K562 (cell line): ENCODE data around the gene LMF2. TPM values are rescaled to one million over a fixed set of nuclear protein-coding genes. Genes with fewer than 3 reads are reported as not detected.

Experiments
- AFF1 ChIP-seq, 2 experiments: fragments of 450-650 bp; IDR thresholded peaks; 2 replicates each; pipeline ENCODE4 v1.6.1; 2018; ENCODE audit warnings: mild to moderate bottlenecking in 2 of 2, low read depth in 1 of 2; ENCODE audit not compliant: partially characterized antibody in 2 of 2
- BRD9 ChIP-seq: fragments of 450-650 bp; IDR thresholded peaks from 2 replicates; pipeline ENCODE4 v1.6.1; 2018; ENCODE audit warnings: low read depth; ENCODE audit not compliant: partially characterized antibody
- BRF1 ChIP-seq: IDR thresholded peaks from 3 replicates; pipeline ENCODE4 v1.6.1; 2011; ENCODE audit warnings: borderline replicate concordance, mild to moderate bottlenecking; ENCODE audit not compliant: insufficient read length; ENCODE audit errors: extremely low read depth
- C11orf30 ChIP-seq: fragments of 450-650 bp; IDR thresholded peaks from 2 replicates; pipeline ENCODE4 v1.6.1; 2016; ENCODE audit warnings: low read depth, mild to moderate bottlenecking
- CBX5 ChIP-seq: IDR thresholded peaks from 2 replicates; pipeline ENCODE4 v1.6.1; 2014; ENCODE audit warnings: low read depth, borderline replicate concordance
- CC2D1A ChIP-seq: fragments of 450-650 bp; IDR thresholded peaks from 2 replicates; pipeline ENCODE4 v1.6.1; 2017; ENCODE audit warnings: mild to moderate bottlenecking
- CEBPZ ChIP-seq: fragments of 150-350 bp; IDR thresholded peaks from 2 replicates; pipeline ENCODE4 v1.6.1; 2014; ENCODE audit warnings: low read depth, mild to moderate bottlenecking, low read length, borderline replicate concordance
- ESRRB ChIP-seq: fragments of 250-450 bp; sonication (Bioruptor Pico); IDR thresholded peaks from 2 replicates; pipeline ENCODE4 v1.5.0; 2020; ENCODE audit warnings: mild to moderate bottlenecking, moderate library complexity, borderline replicate concordance
- HLTF ChIP-seq: fragments of 450-650 bp; IDR thresholded peaks from 2 replicates; pipeline ENCODE4 v1.6.1; 2016
- HMG20A ChIP-seq: fragments of 450-650 bp; formaldehyde crosslinking; conservative IDR thresholded peaks from 2 replicates; pipeline ENCODE4 v1.4.0; 2020; ENCODE audit warnings: mild to moderate bottlenecking, mixed read lengths
- NONO ChIP-seq, 2 experiments: fragments of 200-400 bp in 1 of 2; fragments of 450-650 bp in 1 of 2; formaldehyde crosslinking in 1 of 2; IDR thresholded peaks; 2 replicates each; pipeline ENCODE4 v1.6.1; 2017; ENCODE audit warnings: low read depth in 2 of 2, mild to moderate bottlenecking in 2 of 2, moderate library complexity in 2 of 2, low read length in 1 of 2
- NR2C1 ChIP-seq, 2 experiments: fragments of 450-650 bp; IDR thresholded peaks; 2 replicates each; pipeline ENCODE4 v1.6.1; 2017; ENCODE audit warnings: mild to moderate bottlenecking in 2 of 2, antibody characterized with exemption in 1 of 2, inconsistent platforms in 1 of 2, missing compliant biosample characterization in 1 of 2, missing genetic modification characterization in 1 of 2
- RHOXF2B ChIP-seq: fragments of 250-450 bp; sonication (Bioruptor Pico); conservative IDR thresholded peaks from 2 replicates; pipeline ENCODE4 v1.5.1; 2021
- SNIP1 ChIP-seq: fragments of 450-650 bp; IDR thresholded peaks from 2 replicates; pipeline ENCODE4 v1.7.1; 2017; ENCODE audit warnings: low read depth, mild to moderate bottlenecking
- SUPT5H ChIP-seq: fragments of 450-650 bp; IDR thresholded peaks from 2 replicates; pipeline ENCODE4 v1.6.1; 2016
- TGIF2 ChIP-seq: sonication (generic); formaldehyde crosslinking; IDR thresholded peaks from 2 replicates; pipeline ENCODE4 v1.8.1; 2022; ENCODE audit warnings: mild to moderate bottlenecking, missing genetic modification reagents, moderate library complexity
- YBX1 ChIP-seq: fragments of 450-650 bp; IDR thresholded peaks from 2 replicates; pipeline ENCODE4 v1.7.1; 2016; ENCODE audit warnings: mild to moderate bottlenecking
- YY1 ChIP-seq, 3 experiments: IDR thresholded peaks; 2 replicates each; pipeline ENCODE4 v1.6.1; 2011; ENCODE audit warnings: low read length in 2 of 3, mild to moderate bottlenecking in 2 of 3, moderate library complexity in 2 of 3, borderline replicate concordance in 1 of 3, control low read depth in 1 of 3, low read depth in 1 of 3; ENCODE audit not compliant: insufficient read depth in 3 of 3, insufficient replicate concordance in 2 of 3, control insufficient read depth in 1 of 3, insufficient read length in 1 of 3; ENCODE audit errors: extremely low read depth in 1 of 3
- ZFX ChIP-seq: sonication (generic); formaldehyde crosslinking; IDR thresholded peaks from 2 replicates; pipeline ENCODE4 v1.8.0; 2022; ENCODE audit warnings: mild to moderate bottlenecking, missing genetic modification reagents, moderate library complexity
- ZKSCAN3 ChIP-seq: fragments of 250-450 bp; sonication (Bioruptor Pico); IDR thresholded peaks from 2 replicates; pipeline ENCODE4 v1.4.0; 2020
- ZNF444 ChIP-seq: fragments of 250-450 bp; sonication (Bioruptor Pico); IDR thresholded peaks from 2 replicates; pipeline ENCODE4 v1.4.0; 2020; ENCODE audit warnings: mild to moderate bottlenecking, moderate library complexity
- ZNF445 ChIP-seq: fragments of 250-450 bp; sonication (Bioruptor Pico); IDR thresholded peaks from 2 replicates; pipeline ENCODE4 v1.4.0; 2020; ENCODE audit warnings: low read depth, mild to moderate bottlenecking, moderate library complexity
- ZSCAN29 ChIP-seq: fragments of 450-650 bp; IDR thresholded peaks from 2 replicates; pipeline ENCODE4 v1.6.1; 2017
- polyA plus RNA-seq, 8 experiments: library from polyadenylated mRNA; depleted of rRNA in 4 of 8; stranded (reverse) in 5 of 8; unstranded in 3 of 8; fragments of >200 nt; fragmentation: Nextera tagmentation in 2 of 8; fragmentation: Illumina TruSeq in 1 of 8; extraction: Ambion mirVana in 2 of 8; extraction: Trizol in 1 of 8; gene quantifications; 2 replicates each; pipeline versions ENCODE4 v1.2.1 to v1.2.3, GENCODE V29; 2011 to 2014; ENCODE audit warnings: inconsistent platforms in 1 of 8, missing spikeins in 1 of 8
- total RNA-seq, 7 experiments: library from RNA; depleted of rRNA in 6 of 7; stranded (reverse); fragments of >200 nt in 6 of 7; fragmentation: Illumina TruSeq in 2 of 7; extraction: Trizol in 2 of 7; gene quantifications; 2 replicates each; pipeline versions ENCODE4 v1.2.1 to v1.2.3, GENCODE V29; 2011 to 2021; ENCODE audit warnings: low replicate concordance in 1 of 7

The LMF2 gene
- total and polyA plus RNA-seq, 9 of the 15 experiments (the other 6 are each of a cell fraction or from before 2014, with no cell fraction given), result 0.08 to 37.1 (median 7.6) TPM

- TF ChIP-seq AFF1 (IDR thresholded peaks at IDR 0.05; ENCODE audit: low read depth in 1 of 2, partially characterized antibody in 2 of 2) (no peak), CEBPZ (no peak), NONO (IDR thresholded peaks at IDR 0.05; ENCODE audit: low read depth in 2 of 2, low read length in 1 of 2) (no peak), ESRRB (CRISPR knock-in tag) (no peak), HLTF (no peak), CC2D1A (peak; percentile 46; the same call in 1 of the 2 replicates), ZKSCAN3 (no peak), ZFX (CRISPR knock-in tag) (no peak), YY1 (IDR thresholded peaks at IDR 0.05; ENCODE audit: borderline replicate concordance in 1 of 3, control insufficient read depth in 1 of 3, extremely low read depth in 1 of 3, insufficient read depth in 3 of 3, insufficient read length in 1 of 3, insufficient replicate concordance in 2 of 3, low read depth in 1 of 3, low read length in 2 of 3) (no peak), NR2C1 (IDR thresholded peaks at IDR 0.05) (no peak), NR2C1 (tag; IDR thresholded peaks at IDR 0.05) (no peak), TGIF2 (CRISPR knock-in tag) (no peak), CBX5 (no peak), HMG20A (CRISPR knock-in tag) (no peak), SUPT5H (no peak), RHOXF2B (CRISPR knock-in tag) (no peak), BRF1 (no peak), ZNF445 (CRISPR knock-in tag) (no peak), ZNF444 (CRISPR knock-in tag) (no peak), C11orf30 (no peak), ZSCAN29 (no peak), SNIP1 (no peak), YBX1 (no peak), BRD9 (no peak)
These were observed 37.3 kb upstream of the LMF2 start (continued) for GRCh38 chr22:50544746-50545253.
